Suppressor macrophage treated with lipopolysaccharide for 4 hours (primary cell): Measurements from ENCODE around the gene DPH6.
"Not testable (repeated sequence)": the region's sequence is repeated elsewhere in the genome, so short reads cannot be mapped to it uniquely, and the experiment has no call there.

ENCODE experiments used
- DNase-seq: peaks from one replicate; pipeline ENCODE4 v3.0.0-alpha.2; 2020

DPH6 gene, protein sequence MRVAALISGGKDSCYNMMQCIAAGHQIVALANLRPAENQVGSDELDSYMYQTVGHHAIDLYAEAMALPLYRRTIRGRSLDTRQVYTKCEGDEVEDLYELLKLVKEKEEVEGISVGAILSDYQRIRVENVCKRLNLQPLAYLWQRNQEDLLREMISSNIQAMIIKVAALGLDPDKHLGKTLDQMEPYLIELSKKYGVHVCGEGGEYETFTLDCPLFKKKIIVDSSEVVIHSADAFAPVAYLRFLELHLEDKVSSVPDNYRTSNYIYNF

DNA sequence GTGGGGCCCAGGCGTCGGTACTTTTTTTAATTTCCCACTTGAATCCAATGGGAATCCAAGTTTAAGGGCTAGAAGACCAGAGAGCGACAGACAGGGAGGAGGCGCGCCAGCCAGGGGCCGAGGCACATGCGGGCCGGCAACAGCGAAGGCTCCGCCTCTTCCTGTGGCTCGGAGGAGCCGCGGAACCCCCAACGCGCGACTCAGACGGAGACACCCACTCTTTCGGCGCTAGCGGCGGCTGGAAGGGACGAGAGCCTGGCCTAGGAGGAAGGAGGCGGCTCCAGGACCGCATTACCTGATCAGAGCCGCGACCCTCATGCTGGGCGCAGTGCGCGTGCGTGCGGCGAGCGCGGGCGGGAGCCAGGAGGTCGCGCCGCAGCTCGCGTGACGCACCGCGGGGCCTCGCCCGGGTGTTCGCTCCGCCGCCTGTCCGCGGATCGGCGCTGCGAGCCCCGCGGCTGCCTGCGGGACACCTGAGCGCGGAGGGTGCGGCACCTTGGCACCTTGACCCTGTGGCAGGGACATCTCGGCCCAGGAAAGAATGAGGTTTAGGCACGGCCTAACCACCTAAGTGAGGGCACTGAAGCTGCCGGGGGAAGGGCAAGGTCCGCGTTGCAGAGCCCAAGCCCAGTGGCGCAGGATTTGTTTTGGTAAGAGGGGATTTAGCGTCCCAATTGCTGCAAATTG lies at the start of gene DPH6:
Gene DPH6, minus strand, starts transcription at position 342 of the 687 bp plus-strand sequence. Its CDS starts 24 bp downstream, at position 318.
- DNase-seq, result peak; percentile 74

- DNase-seq, result no peak
Observed at GRCh38 chr15:35595656-35596055, 49.7 kb upstream of the DPH6 start.

DNA sequence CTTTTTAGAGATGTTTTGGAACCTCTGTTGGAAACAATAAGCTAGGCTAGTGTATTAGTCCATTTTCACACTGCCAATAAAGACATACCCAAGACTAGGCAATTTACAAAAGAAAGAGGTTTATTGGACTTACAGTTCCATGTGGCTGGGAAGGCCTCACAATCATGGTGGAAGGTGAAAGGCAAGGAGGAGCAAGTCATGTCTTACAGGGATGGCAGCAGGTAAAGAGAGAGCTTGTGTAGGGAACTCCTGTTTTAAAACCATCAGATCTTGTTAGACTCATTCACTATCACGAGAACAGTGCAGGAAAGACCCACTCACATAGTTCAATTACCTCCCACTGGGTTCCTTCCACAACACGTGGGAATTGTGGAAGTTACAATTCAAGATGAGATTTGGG lies 46.0 kb upstream of the DPH6 start:
- DNase-seq, result not testable (repeated sequence)

- no peak for DNase-seq
Observed at GRCh38 chr15:35583863-35584528, 38.0 kb upstream of the DPH6 start.

GRCh38 chr15:35580606-35581005 lies 34.6 kb upstream of the DPH6 start:
- DNase-seq, result no peak

DNA sequence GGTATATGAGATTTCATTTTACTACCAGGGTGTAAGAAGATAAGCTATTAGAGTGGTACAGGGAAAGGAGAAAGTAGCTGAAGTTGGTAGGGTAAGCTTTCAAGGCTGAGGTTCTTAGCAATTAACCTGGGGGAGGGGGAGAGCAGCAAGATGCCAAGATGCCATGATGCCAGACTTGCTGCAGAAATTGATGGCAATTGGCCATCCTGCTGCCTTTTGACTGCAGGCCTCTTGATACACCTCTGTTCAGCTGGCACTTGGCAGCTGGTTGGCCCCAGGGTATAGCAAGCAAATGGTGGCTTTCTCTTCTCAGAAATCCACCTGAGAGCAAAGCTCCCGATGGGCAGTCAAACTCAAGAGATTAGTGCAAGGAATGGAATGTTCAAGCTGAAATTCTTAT lies 21.4 kb upstream of the DPH6 start:
- no peak for DNase-seq

- DNase-seq, result no peak
Observed at GRCh38 chr15:35566991-35567390, 21.0 kb upstream of the DPH6 start.

- DNase-seq, result no peak
Observed at GRCh38 chr15:35565901-35566300, 19.9 kb upstream of the DPH6 start.

DNA sequence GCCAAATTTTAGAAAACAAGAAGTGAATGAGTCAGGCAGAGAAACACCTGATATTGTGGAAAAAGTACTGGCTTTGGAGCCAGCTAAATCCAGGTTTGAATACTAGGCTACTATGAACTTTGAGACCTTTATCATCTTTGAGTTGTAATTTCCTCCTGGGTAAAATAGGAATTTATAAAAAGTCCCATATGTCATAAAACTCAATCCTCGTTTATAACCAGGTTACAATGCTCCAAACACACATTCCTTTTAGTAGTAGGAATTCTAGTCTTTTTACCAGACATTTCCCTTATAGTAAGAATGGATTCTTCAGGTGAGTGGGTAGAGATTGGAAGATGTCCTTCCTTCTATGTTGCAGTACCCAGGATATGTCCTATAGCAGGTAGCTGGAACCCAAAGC lies 16.7 kb upstream of the DPH6 start:
- no peak for DNase-seq

- DNase-seq, result no peak
Observed at GRCh38 chr15:35561308-35561707, 15.3 kb upstream of the DPH6 start.

DNA sequence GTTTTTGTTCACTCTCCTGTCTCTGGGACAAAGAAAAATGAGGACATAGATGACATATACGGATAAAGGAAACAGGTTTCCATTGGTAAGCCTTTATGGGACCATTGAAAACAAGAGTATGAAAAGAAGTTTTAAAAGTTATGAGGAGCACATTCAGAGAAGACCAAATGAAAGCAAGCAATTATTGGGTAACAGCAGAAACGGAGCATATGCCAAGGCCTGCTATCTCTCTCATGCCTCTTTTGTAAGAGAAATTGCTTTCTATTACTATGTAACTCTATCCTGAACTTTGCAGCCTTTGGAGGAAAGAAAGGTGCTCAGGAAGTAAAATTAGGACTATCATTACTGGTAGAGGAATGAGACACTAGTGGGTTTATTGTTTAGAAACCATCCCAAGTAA lies 14.9 kb upstream of the DPH6 start:
- no peak for DNase-seq

DNA sequence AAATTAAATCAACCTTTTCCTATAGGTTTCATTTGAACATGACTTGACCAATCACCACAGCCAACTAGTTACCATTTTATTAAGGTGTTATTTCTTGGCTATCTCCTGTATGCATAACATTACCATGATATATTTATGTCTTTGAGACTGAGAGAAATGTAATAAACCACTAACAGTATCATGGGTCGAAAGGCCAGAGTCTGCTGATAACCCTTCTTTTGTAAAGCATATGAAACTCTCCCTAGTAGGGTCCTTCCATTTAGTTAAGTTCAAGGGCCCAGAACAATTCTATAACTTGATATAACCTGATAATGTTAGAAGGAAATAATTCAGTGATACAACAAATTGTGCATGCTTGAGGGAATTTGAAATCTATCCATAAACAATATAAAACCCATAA lies 14.3 kb upstream of the DPH6 start:
- DNase-seq, result no peak

GRCh38 chr15:35559683-35560082 lies 13.7 kb upstream of the DPH6 start:
- no peak for DNase-seq

DNA sequence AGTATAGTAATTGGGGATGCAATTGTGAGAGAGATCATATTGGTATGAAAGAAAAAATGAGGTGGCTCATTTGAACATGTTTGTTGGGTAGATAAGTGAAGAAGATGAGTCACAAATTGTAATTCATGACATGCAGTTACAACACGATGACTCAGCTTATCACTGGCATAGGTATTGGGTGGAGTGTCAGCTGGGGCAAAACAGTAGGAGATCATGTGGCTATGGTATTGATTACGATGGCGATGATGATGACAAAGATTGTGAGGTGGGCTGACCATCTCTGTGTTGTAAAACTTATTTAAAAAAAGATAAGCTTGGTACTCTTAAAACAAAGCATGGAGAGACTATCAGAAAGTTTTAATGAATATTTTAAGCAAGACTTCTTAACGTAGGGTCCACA lies 11.6 kb upstream of the DPH6 start:
- DNase-seq, result no peak

GRCh38 chr15:35557012-35557411 lies 11.0 kb upstream of the DPH6 start:
- DNase-seq, result no peak

DNA sequence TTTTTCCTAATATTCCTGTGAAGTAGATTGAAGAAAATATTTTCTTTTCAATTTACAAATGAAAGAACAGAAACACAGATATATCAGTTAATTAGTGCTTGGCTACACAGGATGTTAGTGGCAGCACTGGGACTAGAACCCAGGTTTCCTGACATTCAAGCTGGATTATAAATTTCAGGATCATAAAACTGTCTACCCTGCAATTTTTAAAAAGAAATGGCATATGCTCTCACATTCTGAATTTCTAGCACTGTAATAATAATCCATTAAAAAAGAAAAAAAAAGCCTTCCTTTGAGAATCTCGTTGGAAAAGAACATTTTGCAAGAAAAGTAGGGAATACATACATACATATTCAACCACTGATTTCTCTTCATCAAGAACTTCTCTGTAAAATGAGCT lies 9.3 kb upstream of the DPH6 start:
- no peak for DNase-seq

- no peak for DNase-seq
Observed at GRCh38 chr15:35550957-35551356, 5.0 kb upstream of the DPH6 start.

DNA sequence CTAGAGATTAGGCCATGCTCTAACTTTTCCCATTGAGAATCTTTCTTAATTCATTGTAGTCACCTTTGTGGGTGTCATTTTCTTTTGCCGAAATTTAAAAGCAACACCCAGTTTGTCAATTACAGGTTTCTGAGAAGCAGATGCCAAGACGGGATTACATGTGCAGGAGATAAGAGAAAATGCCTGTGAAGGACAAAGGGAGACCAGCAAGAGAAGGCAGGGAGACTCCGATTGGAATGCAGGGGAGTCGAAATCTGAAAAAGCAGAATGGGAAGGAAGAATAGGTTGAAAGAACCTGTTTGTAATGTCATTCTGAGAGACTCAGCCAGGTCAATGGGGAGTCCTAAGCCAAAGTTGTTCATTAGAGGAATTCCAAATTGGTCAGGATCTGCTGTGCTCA lies 3.6 kb upstream of the DPH6 start:
- DNase-seq, result no peak

DNA sequence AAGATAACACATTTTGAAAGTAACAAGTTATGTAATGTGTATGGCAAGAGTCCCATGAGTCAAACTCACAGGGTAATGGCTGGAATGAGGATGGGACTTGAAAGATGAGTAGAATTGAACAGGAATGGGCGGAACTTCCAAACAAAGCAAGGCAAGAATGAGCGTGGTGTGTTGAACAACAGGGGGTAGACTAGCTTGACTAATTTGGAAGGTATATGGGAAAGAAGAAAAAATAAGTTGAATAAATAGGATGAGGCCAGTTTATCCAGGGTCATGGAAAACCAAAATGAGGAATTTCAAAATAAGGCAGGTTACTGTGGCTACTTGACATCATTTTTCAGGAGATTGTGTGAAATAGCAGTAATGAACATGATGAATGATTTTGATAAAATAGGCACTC lies 2.5 kb upstream of the DPH6 start:
- peak; percentile 3 for DNase-seq

DNA sequence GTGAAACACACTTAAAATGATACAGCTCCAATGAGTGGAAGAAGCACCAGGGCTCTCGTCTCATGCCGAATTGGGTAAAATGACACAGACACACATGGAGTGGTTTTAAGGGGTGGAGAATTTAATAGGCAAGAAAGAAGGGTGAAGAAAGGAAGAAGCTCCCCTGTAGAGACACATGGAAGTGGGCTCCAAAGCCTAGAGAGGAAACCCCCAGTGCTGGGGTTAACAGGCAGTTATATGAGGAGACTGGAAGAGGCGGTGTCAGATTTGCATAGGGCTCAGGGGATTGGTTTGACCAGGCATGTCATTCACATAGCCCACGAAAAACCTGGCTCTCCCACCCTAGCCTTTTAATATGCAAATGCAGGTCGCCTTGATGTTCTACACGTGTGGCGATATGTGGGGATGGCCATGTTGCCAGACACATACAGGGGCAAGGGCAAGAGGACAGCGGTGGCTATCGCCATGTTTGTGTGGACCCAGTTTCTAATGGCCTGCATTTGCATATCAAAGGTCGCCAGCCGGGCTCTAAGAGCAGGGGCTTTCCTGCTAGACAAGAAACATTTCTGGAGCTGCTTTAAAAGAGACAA lies 1.9 kb upstream of the DPH6 start:
- no peak for DNase-seq

DNA sequence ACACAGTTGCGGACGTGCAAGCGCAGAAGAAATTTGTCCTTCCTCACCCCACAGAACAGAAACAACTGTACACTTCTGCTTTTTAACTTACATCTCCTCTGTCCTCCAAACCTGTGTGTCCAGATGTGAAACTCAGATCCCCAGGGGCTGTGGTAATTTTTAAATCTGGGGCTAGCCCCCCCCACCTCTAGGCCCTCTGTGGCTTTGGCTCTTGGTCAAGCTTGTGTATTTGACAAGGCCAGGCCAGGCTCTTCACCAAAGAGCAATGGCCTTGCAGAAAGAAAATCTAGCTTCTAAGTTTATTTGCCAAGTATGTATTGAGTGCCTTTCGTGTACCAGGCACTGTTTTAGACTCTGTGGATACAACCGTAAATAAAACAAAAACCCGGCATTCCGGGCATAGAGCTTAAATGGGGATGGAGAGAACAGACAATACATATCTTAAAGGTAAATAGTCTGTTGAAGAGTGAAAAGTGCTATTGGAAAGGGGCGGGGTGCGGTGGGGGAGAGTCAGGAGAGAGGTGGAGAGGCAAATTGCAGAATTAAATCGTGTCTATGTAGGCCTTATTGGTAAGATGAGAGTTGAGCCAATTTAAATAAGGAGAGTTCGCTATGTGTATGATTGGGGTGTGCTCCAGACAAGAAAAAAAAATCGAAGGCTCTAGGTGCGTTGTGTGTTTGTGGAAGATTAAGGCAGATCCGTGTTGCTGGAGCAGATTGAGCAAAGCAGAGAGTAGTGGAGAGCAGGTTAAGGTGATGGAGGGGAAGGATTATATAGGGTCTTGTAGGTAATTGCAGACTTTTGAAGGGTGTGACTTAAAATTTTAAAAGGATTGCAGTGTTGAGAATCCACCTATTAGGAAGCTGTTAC lies 781 bp upstream of the DPH6 start:
- DNase-seq, result peak; percentile 46

- DNase-seq, result peak; percentile 41
Observed at GRCh38 chr15:35545316-35545823, 595 bp downstream of the DPH6 start.

DNA sequence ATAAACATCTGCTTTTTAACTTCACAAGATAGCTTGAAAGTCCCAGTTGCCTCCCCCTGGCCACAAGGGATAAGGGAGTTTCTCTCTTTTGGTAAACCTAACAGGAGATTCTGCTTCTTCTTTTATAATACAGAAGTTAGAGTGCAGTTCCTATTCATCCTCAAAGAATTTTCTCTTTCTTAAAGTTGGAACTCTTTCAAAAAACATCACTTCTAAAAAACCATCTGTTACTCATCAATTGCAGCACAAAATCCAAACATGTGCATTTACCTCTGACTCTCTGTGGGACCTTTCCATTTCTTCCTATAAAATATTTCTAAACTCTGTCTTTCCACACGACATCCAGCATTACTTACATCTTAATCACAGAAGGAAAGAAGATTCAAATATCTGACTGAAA lies 5.1 kb downstream of the DPH6 start:
- no peak for DNase-seq
